GM12878 (cell line): Measurements from ENCODE around the gene PISD. TPM values are rescaled to one million over a fixed set of nuclear protein-coding genes. Genes with fewer than 3 reads are reported as not detected.

ENCODE experiments used
- ATAC-seq: fragments of 200-7000 bp; cut with Tn5 transposase; 3 replicates; pipeline ENCODE4 v1.9.1; 2020; ENCODE audit warnings: mild to moderate bottlenecking, moderate library complexity
- BruUV-seq: library from RNA; stranded (reverse); fragments of 400-500 nt; replicated peaks from 2 replicates; lab custom pipeline; 2021; lab: Mats Ljungman, UMichigan
- CTCF ChIA-PET: fragments of 300-600 bp; sonication (Branson Sonifier 250); formaldehyde crosslinking; extraction: SDS; loops from one replicate; lab custom pipeline; 2021; ENCODE audit warnings: inconsistent platforms; lab: Yijun Ruan, JAX
- POLR2A ChIA-PET: fragments of 350-600 bp; formaldehyde crosslinking; extraction: SDS; loops from one replicate; lab custom pipeline; 2021; ENCODE audit warnings: inconsistent platforms; lab: Charles Lee
- RAD21 ChIA-PET: fragments of 300-600 bp; sonication (Branson Sonifier 250); formaldehyde crosslinking; loops from one replicate; lab custom pipeline; 2023; ENCODE audit warnings: antibody characterized with exemption; ENCODE audit not compliant: unreplicated experiment; lab: Charles Lee
- SMC1A ChIA-PET: fragments of 300-600 bp; sonication (Branson Sonifier 250); formaldehyde crosslinking; loops from one replicate; lab custom pipeline; 2023; ENCODE audit not compliant: unreplicated experiment, uncharacterized antibody; lab: Charles Lee
- DNase-seq: peaks from one replicate; pipeline ENCODE4 v3.0.0-alpha.2; 2011; ENCODE audit warnings: low read depth, low spot score
- FAIRE-seq: peaks from 3 replicates; lab custom pipeline; 2011; peaks lifted over from hg19 to GRCh38; lab: Jason Lieb, UNC
- H2AFZ ChIP-seq: 2 replicates; pipeline ENCODE4 v1.6.0; 2011; ENCODE audit warnings: low read depth, low read length, control low read depth; ENCODE audit not compliant: control insufficient read depth
- H3K27ac ChIP-seq: 2 replicates; pipeline ENCODE4 v1.5.1; 2011; ENCODE audit warnings: control low read depth; ENCODE audit not compliant: control insufficient read depth, insufficient read depth
- H3K27me3 ChIP-seq, 2 experiments: replicated peaks in 1 of 2; 2 replicates each; pipeline versions ENCODE4 v1.6.0 to v1.6.1; 2011; ENCODE audit warnings: low read length in 1 of 2; ENCODE audit not compliant: control insufficient read depth in 2 of 2, insufficient read depth in 2 of 2
- H3K36me3 ChIP-seq, 2 experiments: 2 replicates each; pipeline ENCODE4 v1.5.1; 2011; ENCODE audit warnings: low read length in 1 of 2; ENCODE audit not compliant: control insufficient read depth in 2 of 2, insufficient read depth in 2 of 2
- H3K4me1 ChIP-seq: 2 replicates; pipeline ENCODE4 v1.6.1; 2011; ENCODE audit warnings: mild to moderate bottlenecking, low read length, moderate library complexity, mixed read lengths; ENCODE audit not compliant: control insufficient read depth, insufficient read depth
- H3K4me2 ChIP-seq: 2 replicates; pipeline ENCODE4 v1.6.0; 2011; ENCODE audit warnings: control low read depth; ENCODE audit not compliant: control insufficient read depth, insufficient read depth
- H3K4me3 ChIP-seq: fragments of 200-600 bp; sonication (generic); 2 replicates; pipeline ENCODE4 v1.5.1; 2016
- H3K79me2 ChIP-seq: 2 replicates; pipeline ENCODE4 v1.6.0; 2011; ENCODE audit warnings: low read length; ENCODE audit not compliant: control insufficient read depth, insufficient read depth
- H3K9ac ChIP-seq: 2 replicates; pipeline ENCODE4 v1.8.0; 2011; ENCODE audit warnings: low read length, control low read depth, mixed read lengths; ENCODE audit not compliant: control insufficient read depth, insufficient read depth
- H3K9me3 ChIP-seq: replicated peaks from 3 replicates; pipeline ENCODE4 v1.5.1; 2011; ENCODE audit warnings: mild to moderate bottlenecking, low read length; ENCODE audit not compliant: control insufficient read depth, insufficient read depth
- H4K20me1 ChIP-seq: 2 replicates; pipeline ENCODE4 v1.6.0; 2011; ENCODE audit not compliant: control insufficient read depth, insufficient read depth
- CHD2 ChIP-seq: IDR thresholded peaks from 2 replicates; pipeline ENCODE4 v1.6.1; 2011; ENCODE audit warnings: low read depth, low read length, improper control_type of control experiment, borderline replicate concordance
- DPF2 ChIP-seq: fragments of 450-650 bp; IDR thresholded peaks from 2 replicates; pipeline ENCODE4 v1.6.1; 2017; ENCODE audit warnings: mild to moderate bottlenecking
- ESRRA ChIP-seq: IDR thresholded peaks from 2 replicates; pipeline ENCODE4 v1.6.1; 2012; ENCODE audit warnings: mild to moderate bottlenecking, low read length, improper control_type of control experiment
- EZH2 ChIP-seq: IDR thresholded peaks from 2 replicates; pipeline ENCODE4 v1.6.1; 2012; ENCODE audit warnings: low read depth, mild to moderate bottlenecking, control low read depth, inconsistent platforms, low read length, borderline replicate concordance; ENCODE audit not compliant: control insufficient read depth
- LARP7 ChIP-seq: fragments of 450-650 bp; IDR thresholded peaks from 2 replicates; pipeline ENCODE4 v1.6.1; 2017; ENCODE audit warnings: mild to moderate bottlenecking
- NFXL1 ChIP-seq: fragments of 450-650 bp; IDR thresholded peaks from 2 replicates; pipeline ENCODE4 v1.6.1; 2017; ENCODE audit warnings: antibody characterized with exemption, mild to moderate bottlenecking, borderline replicate concordance
- NR2C2 ChIP-seq: IDR thresholded peaks from 2 replicates; pipeline ENCODE4 v1.6.1; 2011; ENCODE audit warnings: borderline replicate concordance, low read depth; ENCODE audit not compliant: control insufficient read depth, insufficient read length
- NRF1 ChIP-seq: conservative IDR thresholded peaks from 2 replicates; pipeline ENCODE4 v1.6.1; 2011; ENCODE audit warnings: mild to moderate bottlenecking, low read depth, low read length, improper control_type of control experiment
- PML ChIP-seq: IDR thresholded peaks from 2 replicates; pipeline ENCODE4 v1.6.1; 2012; ENCODE audit warnings: low read length, inconsistent platforms
- RAD51 ChIP-seq: fragments of 450-650 bp; IDR thresholded peaks from 2 replicates; pipeline ENCODE4 v1.6.1; 2016; ENCODE audit warnings: moderate library complexity, mild to moderate bottlenecking, inconsistent platforms
- WRNIP1 ChIP-seq: IDR thresholded peaks from 2 replicates; pipeline ENCODE4 v1.6.1; 2011; ENCODE audit warnings: low read depth, low read length, improper control_type of control experiment, borderline replicate concordance
- ZNF274 ChIP-seq: IDR thresholded peaks from one replicate; pipeline ENCODE4 v1.8.0; 2011; ENCODE audit not compliant: insufficient read length, insufficient read depth
- ZNF384 ChIP-seq: IDR thresholded peaks from 2 replicates; pipeline ENCODE4 v1.6.1; 2012; ENCODE audit warnings: low read depth, mild to moderate bottlenecking, low read length, improper control_type of control experiment, borderline replicate concordance
- ZZZ3 ChIP-seq: IDR thresholded peaks from 2 replicates; pipeline ENCODE4 v1.6.1; 2011; ENCODE audit warnings: low read depth; ENCODE audit not compliant: control insufficient read depth, insufficient read length
- WGBS: methylation state at CpG from one replicate; pipeline ENCODE4 v1.1.6; 2016; ENCODE audit warnings: low lambda C conversion rate; ENCODE audit not compliant: insufficient replicate concordance, insufficient coverage; ENCODE audit errors: missing lambda C conversion rate; 5-methylcytosine and 5-hydroxymethylcytosine counted together
- in situ Hi-C: fragments of 300-500 bp; cut with MboI; formaldehyde crosslinking; loops from 9 replicates; pipeline ENCODE4 v1.14.3; 2018; ENCODE audit warnings: mixed read lengths
- intact Hi-C: fragments of 100-400 bp; cut with micrococcal nuclease; formaldehyde crosslinking; loops from one replicate; pipeline ENCODE4 v1.14.2; 2022; ENCODE audit not compliant: unreplicated experiment
- polyA plus RNA-seq, 11 experiments: library from polyadenylated mRNA; depleted of rRNA in 4 of 11; unstranded in 6 of 11; stranded (reverse) in 5 of 11; fragments of >200 nt; fragmentation: Nextera tagmentation in 4 of 11; fragmentation: Illumina TruSeq in 1 of 11; extraction: Ambion mirVana in 4 of 11; extraction: Trizol in 1 of 11; gene quantifications; 1 replicate in 1 of 11; 2 replicates in 10 of 11; pipeline versions ENCODE4 v1.2.1 to v1.2.3, GENCODE V29; 2011 to 2016; ENCODE audit warnings: inconsistent platforms in 2 of 11, missing spikeins in 2 of 11, low read depth in 1 of 11
- total RNA-seq, 4 experiments: library from RNA; depleted of rRNA in 3 of 4; stranded (reverse); fragments of >200 nt in 3 of 4; fragmentation: Illumina TruSeq in 1 of 4; extraction: Trizol in 1 of 4; gene quantifications; 2 replicates each; pipeline versions ENCODE4 v1.2.1 to v1.2.3, GENCODE V29; 2013 to 2021
- TF ChIP-seq, protein P1 (sequence below): fragments of 450-650 bp; IDR thresholded peaks from 2 replicates; pipeline ENCODE4 v1.6.1; 2017; ENCODE audit warnings: mild to moderate bottlenecking, moderate library complexity
- TF ChIP-seq, protein P2 (sequence below): fragments of 450-650 bp; IDR thresholded peaks from 2 replicates; pipeline ENCODE4 v1.6.1; 2017; ENCODE audit warnings: borderline replicate concordance

Gene PISD
- total and polyA plus RNA-seq, 10 of the 15 experiments (the other 5 are each of a cell fraction or from before 2014, with no cell fraction given), result 25.8 to 62.7 (median 45.8) TPM

DNA sequence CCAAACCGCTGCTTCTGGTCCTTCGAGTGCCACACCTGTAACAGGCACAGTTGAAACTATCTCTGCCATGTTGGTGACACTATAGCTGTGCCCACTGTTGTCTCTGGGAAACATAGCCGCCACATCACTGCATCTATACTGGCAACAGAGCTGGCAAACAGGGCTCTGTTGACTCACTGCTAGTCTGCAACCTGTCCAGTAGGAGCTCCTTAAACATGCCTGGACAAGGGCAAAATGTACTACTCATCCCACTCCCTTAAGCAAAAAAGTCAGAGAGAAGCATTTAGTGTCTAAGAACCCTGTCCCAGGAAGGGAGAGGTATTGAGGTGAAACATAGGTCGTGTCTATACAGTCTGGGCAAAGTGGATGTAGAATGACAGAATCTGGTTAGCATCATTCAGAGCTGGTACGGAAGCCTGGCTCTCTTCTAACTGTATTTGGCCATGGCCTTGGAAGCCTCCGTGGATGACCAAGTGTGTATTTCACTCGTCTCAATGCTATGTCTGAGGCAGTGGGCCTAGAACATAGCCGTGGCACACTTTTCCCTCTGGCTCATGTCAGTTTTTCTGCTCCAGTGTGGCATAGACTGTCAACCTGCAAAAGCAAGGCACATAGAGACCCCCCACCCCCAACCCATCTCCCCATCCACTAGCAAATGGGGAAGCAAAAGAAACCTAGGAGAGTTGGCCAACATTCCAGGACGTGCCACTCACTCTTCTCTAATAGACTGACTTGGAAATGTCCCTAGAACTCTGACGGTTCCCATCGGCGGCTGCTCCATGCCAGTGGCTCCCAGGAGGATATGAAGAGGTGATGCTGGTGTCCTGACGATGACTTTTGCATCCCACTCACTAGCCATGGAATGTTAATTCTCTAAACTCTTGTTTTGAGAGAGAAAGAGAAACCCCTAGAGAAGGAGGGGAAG lies 21.4 kb upstream of the PISD start:
- H3K4me3 ChIP-seq, result no peak overlapping the region
- H2AFZ ChIP-seq, result no peak overlapping the region
- CTCF ChIA-PET, result no interaction called here
- no peak for DNase-seq
- POLR2A ChIA-PET, result no interaction called here
- H3K27me3 ChIP-seq, result no peaks in the 10 kb centered on the region
- intact Hi-C loops (no loop called here), in situ Hi-C loops (no loop called here)
- WGBS, result 93% methylated on average over 13 of the region's 13 CpGs
- no peak overlapping the region for H3K4me2 ChIP-seq
- no peak for FAIRE-seq
- SMC1A ChIA-PET, result interaction anchor here (0.5 kb wide), 1 partner anchor 677 kb away, joined by 3 read pairs; no protein-coding TSS in a partner anchor
- H3K27ac ChIP-seq, result no peak overlapping the region
- H3K79me2 ChIP-seq, result no peaks in the 10 kb centered on the region
- no peaks in the 10 kb centered on the region for H4K20me1 ChIP-seq
- no peak overlapping the region for H3K9ac ChIP-seq
- RAD21 ChIA-PET, result interaction anchor here (0.5 kb wide), 1 partner anchor 14 kb away, joined by 3 read pairs; no protein-coding TSS in a partner anchor
- H3K36me3 ChIP-seq, result peaks cover 8 to 9% of the 10 kb centered on the region in 2 experiments; a peak in 3 of 4 replicates
- H3K9me3 ChIP-seq, result no peaks in the 10 kb centered on the region
- BruUV-seq, result no TSS peak
- H3K4me1 ChIP-seq, result no peaks in the 10 kb centered on the region
- no peak for ATAC-seq
- TF ChIP-seq ESRRA (no peak), NFXL1 (no peak), RAD51 (no peak), ZZZ3 (no peak), DPF2 (no peak), EZH2 (no peak), WRNIP1 (no peak), ZNF274 (no peak), PML (no peak), ZNF384 (no peak), NR2C2 (no peak), NRF1 (no peak), CHD2 (no peak), LARP7 (no peak)
- TF ChIP-seq, protein P1, sequence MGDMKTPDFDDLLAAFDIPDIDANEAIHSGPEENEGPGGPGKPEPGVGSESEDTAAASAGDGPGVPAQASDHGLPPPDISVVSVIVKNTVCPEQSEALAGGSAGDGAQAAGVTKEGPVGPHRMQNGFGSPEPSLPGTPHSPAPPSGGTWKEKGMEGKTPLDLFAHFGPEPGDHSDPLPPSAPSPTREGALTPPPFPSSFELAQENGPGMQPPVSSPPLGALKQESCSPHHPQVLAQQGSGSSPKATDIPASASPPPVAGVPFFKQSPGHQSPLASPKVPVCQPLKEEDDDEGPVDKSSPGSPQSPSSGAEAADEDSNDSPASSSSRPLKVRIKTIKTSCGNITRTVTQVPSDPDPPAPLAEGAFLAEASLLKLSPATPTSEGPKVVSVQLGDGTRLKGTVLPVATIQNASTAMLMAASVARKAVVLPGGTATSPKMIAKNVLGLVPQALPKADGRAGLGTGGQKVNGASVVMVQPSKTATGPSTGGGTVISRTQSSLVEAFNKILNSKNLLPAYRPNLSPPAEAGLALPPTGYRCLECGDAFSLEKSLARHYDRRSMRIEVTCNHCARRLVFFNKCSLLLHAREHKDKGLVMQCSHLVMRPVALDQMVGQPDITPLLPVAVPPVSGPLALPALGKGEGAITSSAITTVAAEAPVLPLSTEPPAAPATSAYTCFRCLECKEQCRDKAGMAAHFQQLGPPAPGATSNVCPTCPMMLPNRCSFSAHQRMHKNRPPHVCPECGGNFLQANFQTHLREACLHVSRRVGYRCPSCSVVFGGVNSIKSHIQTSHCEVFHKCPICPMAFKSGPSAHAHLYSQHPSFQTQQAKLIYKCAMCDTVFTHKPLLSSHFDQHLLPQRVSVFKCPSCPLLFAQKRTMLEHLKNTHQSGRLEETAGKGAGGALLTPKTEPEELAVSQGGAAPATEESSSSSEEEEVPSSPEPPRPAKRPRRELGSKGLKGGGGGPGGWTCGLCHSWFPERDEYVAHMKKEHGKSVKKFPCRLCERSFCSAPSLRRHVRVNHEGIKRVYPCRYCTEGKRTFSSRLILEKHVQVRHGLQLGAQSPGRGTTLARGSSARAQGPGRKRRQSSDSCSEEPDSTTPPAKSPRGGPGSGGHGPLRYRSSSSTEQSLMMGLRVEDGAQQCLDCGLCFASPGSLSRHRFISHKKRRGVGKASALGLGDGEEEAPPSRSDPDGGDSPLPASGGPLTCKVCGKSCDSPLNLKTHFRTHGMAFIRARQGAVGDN, result no peak
- TF ChIP-seq, protein P2, sequence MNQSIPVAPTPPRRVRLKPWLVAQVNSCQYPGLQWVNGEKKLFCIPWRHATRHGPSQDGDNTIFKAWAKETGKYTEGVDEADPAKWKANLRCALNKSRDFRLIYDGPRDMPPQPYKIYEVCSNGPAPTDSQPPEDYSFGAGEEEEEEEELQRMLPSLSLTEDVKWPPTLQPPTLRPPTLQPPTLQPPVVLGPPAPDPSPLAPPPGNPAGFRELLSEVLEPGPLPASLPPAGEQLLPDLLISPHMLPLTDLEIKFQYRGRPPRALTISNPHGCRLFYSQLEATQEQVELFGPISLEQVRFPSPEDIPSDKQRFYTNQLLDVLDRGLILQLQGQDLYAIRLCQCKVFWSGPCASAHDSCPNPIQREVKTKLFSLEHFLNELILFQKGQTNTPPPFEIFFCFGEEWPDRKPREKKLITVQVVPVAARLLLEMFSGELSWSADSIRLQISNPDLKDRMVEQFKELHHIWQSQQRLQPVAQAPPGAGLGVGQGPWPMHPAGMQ, result no peak
